Fibroblast of skin of abdomen (primary cell): ENCODE data around the gene CEP128.
"Not testable (repeated sequence)": the region's sequence is repeated elsewhere in the genome, so short reads cannot be mapped to it uniquely, and the experiment has no call there.

Experiments
- DNase-seq: peaks from one replicate; pipeline ENCODE4 v3.0.0-alpha.2; 2013

The CEP128 gene

GRCh38 chr14:80953211-80953610, 11.7 kb upstream of the CEP128 start:
- not testable (repeated sequence) for DNase-seq

DNA sequence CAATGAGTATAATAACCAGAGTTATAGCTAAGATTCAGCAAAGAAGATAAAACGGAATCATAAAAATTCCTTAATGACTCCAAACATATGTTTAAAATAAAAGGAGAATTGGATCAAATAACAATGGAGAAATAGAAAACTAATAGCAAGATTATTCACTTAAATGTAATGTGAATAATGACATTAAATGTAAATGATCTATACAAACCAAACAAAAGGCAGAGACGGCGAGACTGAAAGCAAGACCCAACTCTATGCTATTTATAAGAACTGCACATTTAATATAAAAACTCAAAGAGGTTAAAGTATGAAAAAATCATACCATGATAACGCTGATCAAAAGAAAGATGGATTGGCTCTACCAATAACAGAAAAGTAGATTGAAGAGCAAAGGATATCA, 10.0 kb upstream of the CEP128 start:
- DNase-seq = no peak

GRCh38 chr14:80948291-80948690, 6.8 kb upstream of the CEP128 start:
- DNase-seq = no peak

DNA sequence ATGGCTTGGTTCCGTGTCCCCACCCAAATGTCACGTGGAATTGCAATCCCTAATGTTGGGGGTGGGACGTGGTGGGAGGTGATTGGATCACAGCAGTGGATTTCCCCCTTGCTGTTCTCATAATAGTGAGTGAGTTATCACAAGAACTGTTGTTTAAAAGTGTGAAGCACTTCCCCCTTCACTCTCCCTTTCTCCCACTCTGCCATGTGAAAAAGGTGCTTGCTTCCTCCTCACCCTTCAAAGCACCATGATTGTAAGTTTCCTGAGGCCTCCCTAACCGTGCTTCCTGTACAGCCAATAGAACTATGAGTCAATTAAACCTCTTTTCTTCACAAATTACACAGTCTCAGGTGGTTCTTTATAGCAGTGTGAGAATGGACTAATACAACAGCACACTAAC, 5.3 kb upstream of the CEP128 start:
- DNase-seq = no peak

DNA sequence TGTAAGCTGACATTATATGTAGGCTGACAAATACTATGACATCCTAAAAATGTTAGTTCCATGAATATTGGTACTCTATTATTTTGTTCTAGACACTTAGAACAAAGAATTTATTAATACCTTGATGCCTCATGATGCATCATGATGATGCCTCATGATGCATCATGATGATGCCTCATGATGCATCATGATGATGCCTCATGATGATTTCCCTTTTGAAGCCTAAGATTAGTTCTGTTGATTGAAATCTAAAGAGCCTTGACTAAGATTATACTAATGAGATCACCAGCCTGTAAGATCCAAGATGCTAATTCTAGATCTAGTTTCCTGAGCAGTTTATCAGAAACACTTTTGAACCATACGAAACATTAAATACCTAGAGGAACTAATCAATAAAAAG, 4.6 kb upstream of the CEP128 start:
- no peak for DNase-seq

DNA sequence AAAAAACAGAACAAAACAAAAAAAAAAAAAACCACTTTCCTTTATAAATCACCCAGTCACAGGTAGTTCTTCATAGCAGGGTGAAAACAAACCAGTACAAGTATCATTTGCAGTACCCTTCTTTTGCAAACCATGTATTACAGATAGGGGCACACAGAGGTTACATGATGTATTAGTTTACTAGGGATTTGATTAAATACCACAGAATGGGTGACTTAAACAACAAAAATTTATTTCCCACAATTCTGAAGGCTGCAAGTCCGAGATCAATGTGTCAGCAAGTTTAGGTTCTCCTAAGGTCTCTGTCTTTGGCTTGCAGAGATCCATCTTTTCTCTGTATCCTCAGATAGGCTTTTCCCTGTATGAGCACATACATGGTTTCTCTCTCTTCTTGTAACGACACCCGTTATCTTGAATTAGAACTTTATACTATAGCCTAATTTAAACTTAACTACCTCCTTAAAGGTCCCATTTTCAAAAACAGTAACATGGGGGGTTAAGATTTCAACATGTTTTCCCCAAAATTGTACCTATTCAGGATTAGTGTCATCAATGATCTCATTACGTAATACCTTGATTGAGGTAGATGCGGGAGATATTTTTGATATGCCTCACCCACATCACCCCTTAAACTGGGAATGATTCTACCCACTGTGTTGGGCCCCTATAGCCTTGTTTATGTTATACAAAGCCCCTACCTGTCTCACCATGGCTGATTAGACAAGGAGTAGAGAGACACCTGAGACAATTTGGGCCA, 3.5 kb upstream of the CEP128 start:
- no peak for DNase-seq

DNA sequence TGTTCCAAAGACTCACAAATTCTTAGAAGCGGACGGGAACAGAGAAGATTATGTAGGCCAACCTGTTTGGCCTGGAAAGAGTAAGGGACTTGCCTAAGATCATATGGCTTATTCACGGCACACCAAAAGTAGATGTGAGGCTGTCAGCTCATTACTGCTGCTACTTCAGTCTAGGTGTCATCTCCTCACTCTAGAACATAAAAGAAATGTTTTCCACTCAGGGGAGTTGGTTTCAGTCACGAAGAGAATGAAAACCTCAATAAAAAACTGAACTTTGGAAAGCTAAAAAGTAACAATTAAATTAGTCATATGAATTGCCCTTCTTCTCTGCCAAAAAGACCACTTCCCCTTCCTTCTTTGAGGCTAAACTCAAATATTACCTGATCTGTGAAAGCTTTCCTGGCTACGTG, 658 bp upstream of the CEP128 start:
- DNase-seq = no peak

GRCh38 chr14:80940146-80940545, 1.4 kb downstream of the CEP128 start:
- no peak for DNase-seq

DNA sequence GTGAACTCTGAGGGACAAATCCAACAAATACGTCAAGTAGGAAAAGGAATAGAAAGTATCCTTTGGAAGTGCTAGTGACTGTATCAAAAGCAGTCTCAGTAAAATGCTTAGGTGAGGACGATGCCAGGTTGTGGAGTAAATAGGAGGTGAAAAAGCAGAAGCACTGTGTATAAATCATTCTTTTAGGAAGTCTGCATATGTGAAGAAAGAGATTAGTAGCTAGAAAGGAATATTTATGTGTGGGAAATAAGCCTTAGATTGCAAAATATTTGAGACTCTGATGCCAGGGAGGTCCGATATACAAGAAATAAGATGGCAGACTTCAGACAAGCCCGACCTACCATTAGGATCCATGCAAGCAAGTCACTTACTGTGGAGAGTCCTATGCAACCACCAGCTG, 7.9 kb downstream of the CEP128 start:
- DNase-seq = no peak

GRCh38 chr14:80933282-80933681, 8.3 kb downstream of the CEP128 start:
- DNase-seq = no peak

- DNase-seq = peak; percentile 91
Measured at GRCh38 chr14:80930836-80931389, 10.6 kb downstream of the CEP128 start.

DNA sequence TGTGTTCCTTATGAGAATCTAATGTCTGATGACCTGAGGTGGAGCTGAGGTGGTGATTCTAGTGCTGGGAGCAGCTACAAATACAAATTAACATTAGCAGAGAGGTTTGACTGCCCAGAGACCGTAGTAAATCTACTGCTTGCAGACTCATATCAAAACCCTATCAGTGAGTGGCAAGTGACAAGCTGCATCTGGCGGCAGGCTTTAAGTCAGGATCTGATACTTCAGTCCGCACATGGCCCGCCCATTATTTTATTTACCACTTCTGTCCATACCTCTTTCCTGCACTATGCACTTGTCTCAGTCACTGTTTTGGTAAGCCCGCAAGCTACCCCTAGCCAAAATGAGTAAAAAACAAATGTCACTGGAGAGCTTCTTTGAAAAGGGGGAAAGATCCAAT, 11.4 kb downstream of the CEP128 start:
- no peak for DNase-seq

DNA sequence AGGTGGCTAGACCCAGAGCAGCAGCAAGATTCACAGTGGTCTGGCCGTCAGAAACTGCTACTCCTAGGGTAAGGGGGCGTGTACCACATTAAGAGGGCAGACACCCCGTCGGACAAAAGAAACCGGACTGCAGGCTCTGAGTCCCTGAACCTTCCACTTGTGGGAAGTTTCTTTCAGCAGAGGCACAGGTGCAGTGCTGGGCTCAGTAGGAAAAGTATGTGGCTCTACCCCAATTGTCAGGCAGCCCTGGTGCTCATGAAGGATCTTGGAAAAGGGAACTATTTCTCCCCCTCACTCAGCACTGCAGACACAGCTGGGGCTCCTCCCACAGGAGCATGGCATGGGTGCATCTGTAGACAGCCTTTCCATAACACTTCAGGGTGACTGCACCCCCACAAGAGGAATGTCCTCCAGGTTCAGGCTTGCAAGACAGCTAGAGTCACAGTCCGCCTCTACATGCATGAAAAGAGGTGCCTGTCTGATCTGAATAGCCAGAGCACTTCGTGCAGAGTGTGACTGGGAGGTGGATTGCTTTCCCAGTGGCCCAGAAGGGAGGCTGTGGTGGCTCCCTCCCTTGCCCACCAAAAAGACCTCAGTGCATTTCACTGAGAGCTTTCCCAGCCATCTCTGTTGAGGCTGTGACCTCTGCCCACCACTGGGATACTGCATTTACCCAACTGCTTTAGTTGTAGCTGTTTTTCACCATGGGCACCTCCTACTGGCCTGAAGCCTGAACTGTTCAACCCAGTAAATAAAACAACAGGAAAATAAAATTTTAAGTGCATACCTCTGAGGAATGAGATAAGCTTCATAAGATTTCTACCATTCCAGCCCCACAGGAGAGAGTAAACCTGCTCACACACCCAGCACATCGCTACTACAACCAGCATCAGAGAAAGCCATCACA, 14.2 kb downstream of the CEP128 start:
- DNase-seq = no peak

DNA sequence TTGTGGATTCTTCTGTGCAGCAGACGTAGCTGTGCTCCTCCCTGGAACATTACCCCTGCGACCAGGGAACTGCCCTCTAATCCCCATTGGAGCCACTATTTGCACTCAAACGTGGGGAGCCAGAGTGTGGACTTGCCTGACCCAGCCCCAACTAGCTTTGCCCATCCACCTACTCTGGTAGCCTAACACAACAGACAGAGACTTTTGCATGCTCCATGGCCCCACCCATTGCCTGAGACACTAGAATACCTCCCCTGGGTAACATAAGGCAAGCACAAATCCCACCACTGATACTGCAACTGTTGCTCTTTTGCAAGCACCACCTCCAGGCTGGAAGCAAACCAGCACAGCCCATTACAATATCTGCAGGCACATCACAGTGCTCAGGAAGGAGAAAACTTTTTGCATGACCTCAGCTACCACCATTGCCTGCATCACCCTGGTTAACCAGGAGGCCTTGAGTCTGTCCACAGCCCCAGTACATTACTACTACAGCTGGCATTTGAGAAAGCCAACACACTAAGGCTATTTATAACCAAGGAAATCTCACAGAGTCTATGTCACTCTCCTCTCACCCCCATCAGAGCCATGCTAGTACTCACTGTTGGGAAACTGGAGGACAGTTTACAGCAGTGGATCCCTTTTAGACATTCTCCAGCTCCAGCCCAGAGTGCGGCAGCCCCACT, 15.0 kb downstream of the CEP128 start:
- peak; percentile 76 for DNase-seq

DNA sequence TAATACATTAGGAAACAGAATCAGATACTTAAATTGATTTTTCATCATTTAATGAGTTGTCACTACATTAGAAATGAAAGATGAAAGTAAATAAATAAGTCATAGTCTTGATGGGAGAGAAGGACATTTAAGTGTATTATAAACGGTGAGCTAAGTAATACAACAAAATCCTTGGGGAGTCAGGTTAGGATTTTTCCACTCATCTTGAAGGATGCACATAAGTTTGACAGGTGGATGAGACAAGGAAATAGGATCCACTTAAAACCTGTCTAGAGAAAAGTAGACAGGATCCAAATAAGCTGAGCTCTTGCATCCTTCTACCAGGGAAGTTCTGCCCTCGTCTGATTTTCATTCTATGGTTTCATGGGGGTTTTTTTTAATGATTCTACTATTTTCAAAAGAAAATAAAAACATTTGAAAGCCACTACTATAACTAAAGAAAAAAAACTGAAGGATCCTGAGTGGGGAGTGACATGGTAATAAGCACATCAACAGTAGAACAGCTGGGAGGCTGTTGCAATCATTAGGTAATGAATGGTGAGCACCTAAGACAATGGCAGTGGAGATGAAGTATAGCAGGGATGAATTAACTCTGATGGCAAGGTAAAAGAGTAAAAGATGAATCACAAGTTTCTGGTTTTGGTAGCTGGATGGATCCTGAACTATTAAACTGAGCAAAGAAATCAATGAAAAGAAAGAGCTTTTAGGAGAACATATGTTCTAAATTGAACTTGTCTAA, 17.0 kb downstream of the CEP128 start:
- no peak for DNase-seq

GRCh38 chr14:80923368-80923767, 18.2 kb downstream of the CEP128 start:
- no peak for DNase-seq

DNA sequence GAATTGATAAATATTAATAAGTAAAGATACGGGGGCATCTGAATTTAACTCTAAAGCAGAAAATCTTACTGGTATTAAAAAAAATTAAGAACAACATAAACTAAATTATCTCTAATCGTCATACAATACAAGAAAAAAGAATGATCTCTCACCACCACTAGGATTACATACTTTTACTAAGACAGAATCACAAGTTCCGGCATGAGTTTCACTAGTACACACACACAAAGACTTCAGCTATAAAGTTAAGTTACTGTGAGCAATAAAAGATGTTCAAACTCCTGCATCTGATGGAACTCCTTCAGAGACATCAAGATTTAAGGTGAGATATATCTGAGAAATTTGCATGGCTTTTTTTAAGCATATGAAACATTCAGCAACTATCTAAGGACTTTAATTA, 21.9 kb downstream of the CEP128 start:
- DNase-seq = no peak

- not testable (repeated sequence) for DNase-seq
Measured at GRCh38 chr14:80912013-80912412, 29.5 kb downstream of the CEP128 start.

GRCh38 chr14:80906946-80907345, 34.6 kb downstream of the CEP128 start:
- DNase-seq = peak; percentile 65

- no peak for DNase-seq
Measured at GRCh38 chr14:80906336-80906735, 35.2 kb downstream of the CEP128 start.

DNA sequence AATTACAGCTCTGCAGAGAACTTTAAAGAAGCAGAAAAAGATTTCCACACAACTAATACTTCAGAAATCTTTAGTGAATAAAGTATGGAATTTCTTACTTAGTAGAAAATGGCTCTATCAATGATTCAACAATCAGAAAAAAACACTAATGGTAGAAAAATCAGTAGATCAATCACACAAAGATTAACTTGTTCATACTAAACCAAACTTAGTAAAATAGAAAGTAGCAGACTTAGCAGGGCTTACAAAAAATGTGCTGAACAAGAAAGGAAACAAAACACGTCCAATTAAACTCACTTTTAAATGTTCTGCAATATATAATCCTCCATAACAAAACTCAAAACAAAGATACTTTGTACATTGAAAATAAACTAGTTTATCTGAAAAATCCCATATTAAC, 38.9 kb downstream of the CEP128 start:
- DNase-seq = no peak

- DNase-seq = no peak
Measured at GRCh38 chr14:80901822-80902221, 39.7 kb downstream of the CEP128 start.
